ENCODE measurements around the gene OR4D10.

GRCh38 chr11:59459916-59460315, 13.2 kb upstream of the OR4D10 start:
- TF ChIP-seq CTCF (IDR thresholded peaks at IDR 0.05; ENCODE audit: control extremely low read depth in 1 of 3, insufficient read depth in 1 of 3, low read depth in 1 of 3, low read length in 3 of 3): no peak
- TF ChIP-seq ATF3 (IDR thresholded peaks at IDR 0.05; ENCODE audit: insufficient read depth, low read depth, low read length): no peak
- no peak for TF ChIP-seq BACH1 (IDR thresholded peaks at IDR 0.05; ENCODE audit: low read length)
- TF ChIP-seq EP300 (IDR thresholded peaks at IDR 0.05; ENCODE audit: borderline replicate concordance in 1 of 2, low read depth in 2 of 2, low read length in 2 of 2): no peak
- TF ChIP-seq USF2 (IDR thresholded peaks at IDR 0.05; ENCODE audit: low read length): no peak
- no peak for TF ChIP-seq RAD21 (IDR thresholded peaks at IDR 0.05 in 1 of 2, conservative IDR thresholded peaks at IDR 0.05 in 1 of 2; ENCODE audit: low read depth in 2 of 2, low read length in 2 of 2)
- no peak for TF ChIP-seq ZNF274 (IDR thresholded peaks at IDR 0.05; ENCODE audit: borderline replicate concordance, extremely low read depth, low read length)
- no peak for TF ChIP-seq TAF1 (IDR thresholded peaks at IDR 0.05; ENCODE audit: low read depth, low read length)
- TF ChIP-seq PHF8 (conservative IDR thresholded peaks at IDR 0.05; ENCODE audit: low read depth, low read length): no peak
- TF ChIP-seq POLR2A (IDR thresholded peaks at IDR 0.05; ENCODE audit: control extremely low read depth in 1 of 2, low read depth in 2 of 2, low read length in 2 of 2): no peak
- no peak for TF ChIP-seq BCL11A (IDR thresholded peaks at IDR 0.05; ENCODE audit: low read depth in 2 of 2, low read length in 2 of 2)
- no peak for TF ChIP-seq RNF2 (IDR thresholded peaks at IDR 0.05; ENCODE audit: borderline replicate concordance, low read depth, low read length, missing control alignments, poor library complexity, severe bottlenecking)
- no peak for TF ChIP-seq JUN (IDR thresholded peaks at IDR 0.05; ENCODE audit: low read depth, low read length)
